Adrenal gland (tissue), 5 donors: Measurements from ENCODE around the gene PCDHB15.

Experiments used
- CTCF ChIP-seq, 6 experiments: fragments of 450-650 bp in 4 of 6; fragments of 200-600 bp in 2 of 6; sonication (generic) in 1 of 6; IDR thresholded peaks; 1 replicate in 5 of 6; 2 replicates in 1 of 6; pipeline versions ENCODE4 v1.5.1 to v1.8.0; 2016 to 2021; ENCODE audit warnings: antibody characterized with exemption in 6 of 6, mild to moderate bottlenecking in 2 of 6, moderate library complexity in 1 of 6
- POLR2A ChIP-seq, 2 donors: fragments of 450-650 bp; IDR thresholded peaks; one replicate each; pipeline ENCODE4 v1.6.1; 2017; ENCODE audit warnings: antibody characterized with exemption in 2 of 2, mild to moderate bottlenecking in 2 of 2, moderate library complexity in 1 of 2
- donor health status: DM: no; HTN: no; CAD: no.

- TF ChIP-seq POLR2A (IDR thresholded peaks at IDR 0.05) (no peak), CTCF (IDR thresholded peaks at IDR 0.05) (no peak)
These were observed 5.4 kb downstream of the PCDHB15 start for GRCh38 chr5:141250576-141250975.
